Adrenal gland (tissue), 5 donors: Measurements from ENCODE around the gene PVALEF.

Experiments used
- CTCF ChIP-seq, 6 experiments: fragments of 450-650 bp in 4 of 6; fragments of 200-600 bp in 2 of 6; sonication (generic) in 1 of 6; IDR thresholded peaks; 1 replicate in 5 of 6; 2 replicates in 1 of 6; pipeline versions ENCODE4 v1.5.1 to v1.8.0; 2016 to 2021; ENCODE audit warnings: antibody characterized with exemption in 6 of 6, mild to moderate bottlenecking in 2 of 6, moderate library complexity in 1 of 6
- POLR2A ChIP-seq, 2 donors: fragments of 450-650 bp; IDR thresholded peaks; one replicate each; pipeline ENCODE4 v1.6.1; 2017; ENCODE audit warnings: antibody characterized with exemption in 2 of 2, mild to moderate bottlenecking in 2 of 2, moderate library complexity in 1 of 2
- donor health status: DM: no; HTN: no; CAD: no.

- TF ChIP-seq CTCF (IDR thresholded peaks at IDR 0.05): no peak
- no peak for TF ChIP-seq POLR2A (IDR thresholded peaks at IDR 0.05)
Measured at GRCh38 chr17:81136366-81136765, 28.9 kb upstream of the PVALEF start.
